Ectodermal cell (in vitro differentiated cells): ENCODE data around the gene RNF167.

Experiments
- H3K27ac ChIP-seq: 2 replicates; pipeline ENCODE4 v1.7.0; 2013; ENCODE audit warnings: mild to moderate bottlenecking, low read depth, low read length; ENCODE audit not compliant: insufficient read depth, poor library complexity, severe bottlenecking
- H3K27me3 ChIP-seq: 2 replicates; pipeline ENCODE4 v1.7.0; 2013; ENCODE audit warnings: mild to moderate bottlenecking, low read length; ENCODE audit not compliant: insufficient read depth, control insufficient read depth, poor library complexity, severe bottlenecking
- H3K36me3 ChIP-seq: one replicate; pipeline ENCODE4 v1.7.0; 2013; ENCODE audit warnings: low read length; ENCODE audit not compliant: control insufficient read depth, insufficient read depth
- H3K4me1 ChIP-seq: one replicate; pipeline ENCODE4 v1.7.0; 2013; ENCODE audit warnings: low read length; ENCODE audit not compliant: control insufficient read depth, insufficient read depth
- H3K4me3 ChIP-seq: 2 replicates; pipeline ENCODE4 v1.7.0; 2013; ENCODE audit warnings: low read depth, low read length, control low read depth; ENCODE audit not compliant: insufficient read depth
- H3K9me3 ChIP-seq: 2 replicates; pipeline ENCODE4 v1.7.0; 2013; ENCODE audit warnings: mild to moderate bottlenecking, low read length, moderate library complexity; ENCODE audit not compliant: control insufficient read depth
- WGBS, 2 experiments: methylation state at CpG; one replicate each; pipeline ENCODE4 v1.1.7; 2013; ENCODE audit warnings: missing lambda C conversion rate in 2 of 2; 5-methylcytosine and 5-hydroxymethylcytosine counted together

Gene RNF167

GRCh38 chr17:4938688-4939545 is 1.2 kb upstream of the RNF167 start:
- Histone ChIP-seq H3K27ac (peak overlapping the region; percentile 89), H3K27me3 (no peaks in the 10 kb centered on the region), H3K9me3 (no peaks in the 10 kb centered on the region), H3K36me3 (peaks cover 26% of the 10 kb centered on the region), H3K4me1 (peaks cover 15% of the 10 kb centered on the region), H3K4me3 (peak overlapping the region; percentile 92)
- 73 to 75% methylated on average over 19 of the region's 19 CpGs for WGBS, 2 experiments

GRCh38 chr17:4939546-4939795 is 597 bp upstream of the RNF167 start:
- Histone ChIP-seq H3K4me3 (peak overlapping the region; percentile 92), H3K36me3 (peaks cover 26% of the 10 kb centered on the region), H3K27me3 (no peaks in the 10 kb centered on the region), H3K27ac (peak overlapping the region; percentile 89), H3K4me1 (peaks cover 15% of the 10 kb centered on the region), H3K9me3 (no peaks in the 10 kb centered on the region)
- WGBS, 2 experiments: 0 to 1% methylated on average over 16 of the region's 16 CpGs

GRCh38 chr17:4940555-4941318 is 669 bp downstream of the RNF167 start:
- Histone ChIP-seq H3K9me3 (no peaks in the 10 kb centered on the region), H3K4me1 (peaks cover 15% of the 10 kb centered on the region), H3K27ac (peak overlapping the region; percentile 89), H3K27me3 (no peaks in the 10 kb centered on the region), H3K36me3 (peaks cover 38% of the 10 kb centered on the region), H3K4me3 (peak overlapping the region; percentile 92)
- WGBS, 2 experiments: 2% methylated on average over 29 of the region's 29 CpGs

- Histone ChIP-seq H3K27me3 (no peaks in the 10 kb centered on the region), H3K9me3 (no peaks in the 10 kb centered on the region), H3K4me1 (peaks cover 17% of the 10 kb centered on the region), H3K36me3 (peaks cover 38% of the 10 kb centered on the region), H3K4me3 (peak overlapping the region; percentile 92), H3K27ac (no peak overlapping the region)
- 82 to 84% methylated on average over 4 of the region's 4 CpGs for WGBS, 2 experiments
Measured at GRCh38 chr17:4941319-4941610, 1.2 kb downstream of the RNF167 start.

- H3K36me3 ChIP-seq: peaks cover 29% of the 10 kb centered on the region
- H3K27me3 ChIP-seq: no peaks in the 10 kb centered on the region
- H3K27ac ChIP-seq: no peak overlapping the region
- no peak overlapping the region for H3K4me3 ChIP-seq
- peaks cover 24% of the 10 kb centered on the region for H3K4me1 ChIP-seq
- 95 to 96% methylated on average over 13 of the region's 13 CpGs for WGBS, 2 experiments
- no peaks in the 10 kb centered on the region for H3K9me3 ChIP-seq
Measured at GRCh38 chr17:4942760-4943508, 2.9 kb downstream of the RNF167 start.

GRCh38 chr17:4944163-4944553 is 4.1 kb downstream of the RNF167 start:
- 84 to 90% methylated on average over 3 of the region's 3 CpGs for WGBS, 2 experiments

GRCh38 chr17:4944554-4945175 is 4.6 kb downstream of the RNF167 start:
- no peak overlapping the region for H3K27ac ChIP-seq
- H3K4me1 ChIP-seq: peaks cover 16% of the 10 kb centered on the region
- H3K36me3 ChIP-seq: peaks cover 29% of the 10 kb centered on the region
- no peaks in the 10 kb centered on the region for H3K27me3 ChIP-seq
- 93 to 94% methylated on average over 8 of the region's 8 CpGs for WGBS, 2 experiments
- no peak overlapping the region for H3K4me3 ChIP-seq
- H3K9me3 ChIP-seq: no peaks in the 10 kb centered on the region

More at GRCh38 chr17:4944163-4944553, 4.1 kb downstream of the RNF167 start:
- Histone ChIP-seq H3K27ac (no peak overlapping the region), H3K4me3 (no peak overlapping the region), H3K4me1 (peaks cover 16% of the 10 kb centered on the region), H3K9me3 (no peaks in the 10 kb centered on the region), H3K36me3 (peaks cover 29% of the 10 kb centered on the region), H3K27me3 (no peaks in the 10 kb centered on the region)

GRCh38 chr17:4945176-4945943 is 5.3 kb downstream of the RNF167 start:
- 85 to 90% methylated on average over 7 of the region's 7 CpGs for WGBS, 2 experiments
- no peak overlapping the region for H3K27ac ChIP-seq

GRCh38 chr17:4945944-4946280 is 5.8 kb downstream of the RNF167 start:
- Histone ChIP-seq H3K36me3 (peaks cover 29% of the 10 kb centered on the region), H3K4me1 (peaks cover 15% of the 10 kb centered on the region), H3K9me3 (no peaks in the 10 kb centered on the region), H3K27ac (no peak overlapping the region), H3K27me3 (no peaks in the 10 kb centered on the region), H3K4me3 (no peak overlapping the region)
- 74 to 81% methylated on average over 3 to 4 of the region's 4 CpGs for WGBS, 2 experiments

More at GRCh38 chr17:4945176-4945943, 5.3 kb downstream of the RNF167 start:
- H3K36me3 ChIP-seq: peaks cover 29% of the 10 kb centered on the region
- H3K4me3 ChIP-seq: no peak overlapping the region
- peaks cover 16% of the 10 kb centered on the region for H3K4me1 ChIP-seq
- H3K9me3 ChIP-seq: no peaks in the 10 kb centered on the region
- no peaks in the 10 kb centered on the region for H3K27me3 ChIP-seq
